K562 (cell line): ENCODE data around the gene IRX6. TPM values are rescaled to one million over a fixed set of nuclear protein-coding genes. Genes with fewer than 3 reads are reported as not detected.

Experiments used
- polyA plus RNA-seq, 8 experiments: library from polyadenylated mRNA; depleted of rRNA in 4 of 8; stranded (reverse) in 5 of 8; unstranded in 3 of 8; fragments of >200 nt; fragmentation: Nextera tagmentation in 2 of 8; fragmentation: Illumina TruSeq in 1 of 8; extraction: Ambion mirVana in 2 of 8; extraction: Trizol in 1 of 8; gene quantifications; 2 replicates each; pipeline versions ENCODE4 v1.2.1 to v1.2.3, GENCODE V29; 2011 to 2014; ENCODE audit warnings: inconsistent platforms in 1 of 8, missing spikeins in 1 of 8
- small RNA-seq: library from RNA; depleted of rRNA; stranded (forward); fragments of <200 nt; gene quantifications from one replicate; pipeline ENCODE3, GENCODE V24; 2014
- total RNA-seq, 7 experiments: library from RNA; depleted of rRNA in 6 of 7; stranded (reverse); fragments of >200 nt in 6 of 7; fragmentation: Illumina TruSeq in 2 of 7; extraction: Trizol in 2 of 7; gene quantifications; 2 replicates each; pipeline versions ENCODE4 v1.2.1 to v1.2.3, GENCODE V29; 2011 to 2021; ENCODE audit warnings: low replicate concordance in 1 of 7

IRX6 gene
- total and polyA plus RNA-seq, 9 of the 15 experiments (the other 6 are each of a cell fraction or from before 2014, with no cell fraction given), result 0.07 to 0.29 (median 0.14) TPM; not detected in 4

Small RNA genes within 50 kb of the gene (small RNA-seq; reads per million reads assigned to genes)
- gene RN7SL841P, result not detected

Other genes starting within 250 kb of the IRX6 start
- 0.05 TPM in 1 of 2 replicates, not detected in the other for gene MMP2, start 155.0 kb downstream of the IRX6 start, total RNA-seq (2014; rRNA removed)
- not detected in 2 replicates for gene MMP2, start 155.0 kb downstream of the IRX6 start, total RNA-seq (2014; rRNA removed; fragmentation: Illumina TruSeq; extraction: Trizol)
- gene MMP2, start 155.0 kb downstream of the IRX6 start, total RNA-seq (2015; rRNA removed; fragmentation: Illumina TruSeq; extraction: Trizol), result not detected in 2 replicates
- 0.53 and 1.4 TPM in 2 replicates for gene MMP2, start 155.0 kb downstream of the IRX6 start, total RNA-seq (2021)
- gene MMP2, start 155.0 kb downstream of the IRX6 start, polyA plus RNA-seq (2011; rRNA removed), result not detected in 2 replicates
- not detected in 2 replicates for gene MMP2, start 155.0 kb downstream of the IRX6 start, polyA plus RNA-seq (2014; fragmentation: Illumina TruSeq; extraction: Trizol)
- not detected for gene MMP2, start 155.0 kb downstream of the IRX6 start, polyA plus RNA-seq (2014; fragmentation: Nextera tagmentation; extraction: Ambion mirVana)
- not detected in 2 replicates for gene MMP2, start 155.0 kb downstream of the IRX6 start, polyA plus RNA-seq (2014; rRNA removed)
- gene LPCAT2, start 184.9 kb downstream of the IRX6 start, total RNA-seq (2014; rRNA removed), result 7.2 and 8.6 TPM in 2 replicates
- gene LPCAT2, start 184.9 kb downstream of the IRX6 start, total RNA-seq (2014; rRNA removed; fragmentation: Illumina TruSeq; extraction: Trizol), result 11.4 and 14.0 TPM in 2 replicates
- gene LPCAT2, start 184.9 kb downstream of the IRX6 start, total RNA-seq (2015; rRNA removed; fragmentation: Illumina TruSeq; extraction: Trizol), result 12.6 and 13.8 TPM in 2 replicates
- gene LPCAT2, start 184.9 kb downstream of the IRX6 start, total RNA-seq (2021), result 13.1 and 15.0 TPM in 2 replicates
- 3.2 and 4.4 TPM in 2 replicates for gene LPCAT2, start 184.9 kb downstream of the IRX6 start, polyA plus RNA-seq (2011; rRNA removed)
- 6.5 and 7.3 TPM in 2 replicates for gene LPCAT2, start 184.9 kb downstream of the IRX6 start, polyA plus RNA-seq (2014; fragmentation: Illumina TruSeq; extraction: Trizol)
- 1 to 10 TPM; 2.9 to 3.1 TPM for gene LPCAT2, start 184.9 kb downstream of the IRX6 start, polyA plus RNA-seq (2014; fragmentation: Nextera tagmentation; extraction: Ambion mirVana)
- 7.8 and 8.3 TPM in 2 replicates for gene LPCAT2, start 184.9 kb downstream of the IRX6 start, polyA plus RNA-seq (2014; rRNA removed)
- not detected in 2 replicates for gene CAPNS2, start 242.5 kb downstream of the IRX6 start, total RNA-seq (2014; rRNA removed)
- 0.33 and 0.48 TPM in 2 replicates for gene CAPNS2, start 242.5 kb downstream of the IRX6 start, total RNA-seq (2014; rRNA removed; fragmentation: Illumina TruSeq; extraction: Trizol)
- gene CAPNS2, start 242.5 kb downstream of the IRX6 start, total RNA-seq (2015; rRNA removed; fragmentation: Illumina TruSeq; extraction: Trizol), result 0.14 and 0.38 TPM in 2 replicates
- 0.36 and 0.38 TPM in 2 replicates for gene CAPNS2, start 242.5 kb downstream of the IRX6 start, total RNA-seq (2021)
- not detected in 2 replicates for gene CAPNS2, start 242.5 kb downstream of the IRX6 start, polyA plus RNA-seq (2011; rRNA removed)
- 0.12 TPM in 1 of 2 replicates, not detected in the other for gene CAPNS2, start 242.5 kb downstream of the IRX6 start, polyA plus RNA-seq (2014; fragmentation: Illumina TruSeq; extraction: Trizol)
- gene CAPNS2, start 242.5 kb downstream of the IRX6 start, polyA plus RNA-seq (2014; fragmentation: Nextera tagmentation; extraction: Ambion mirVana), result under 1 TPM; 0.24 to 0.65 TPM
- gene CAPNS2, start 242.5 kb downstream of the IRX6 start, polyA plus RNA-seq (2014; rRNA removed), result 0.12 TPM in 1 of 2 replicates, not detected in the other